ENCODE results near the gene HAUS1. TPM values are rescaled to one million over a fixed set of nuclear protein-coding genes. Genes with fewer than 3 reads are reported as not detected.
"Not testable (repeated sequence)": the region's sequence is repeated elsewhere in the genome, so short reads cannot be mapped to it uniquely, and the experiment has no call there.

Gene HAUS1
- total RNA-seq, 2 experiments from 2014 or later: 62.2 to 79.9 TPM

- Mint-ChIP-seq H3K27me3 (no peaks in the 10 kb centered on the region), H3K27ac (no peak overlapping the region), H3K4me3 (no peak overlapping the region), H3K36me3 (ENCODE audit: low read depth) (peaks cover 2% of the 10 kb centered on the region), H3K9me3 (ENCODE audit: low read depth) (peaks cover 2% of the 10 kb centered on the region), H3K4me1 (peaks cover 38% of the 10 kb centered on the region)
- ChIA-PET CTCF (interaction anchor here (0.9 to 4.3 kb wide), 4 partner anchors 9 to 406 kb away, joined by 3 to 42 read pairs (median 4); no protein-coding TSS in a partner anchor), POLR2A (no interaction called here)
- ATAC-seq: no peak
- DNase-seq: no peak
- intact Hi-C loops (cut with DNase I, micrococcal nuclease): loop anchor here (5.0 to 10.0 kb wide), 3 partner anchors 43 to 795 kb away; no protein-coding TSS in a partner anchor
Observed at GRCh38 chr18:46070232-46070631, 34.0 kb upstream of the HAUS1 start.

GRCh38 chr18:46070815-46071652, 33.2 kb upstream of the HAUS1 start:
- POLR2A ChIA-PET: interaction anchor here (0.6 to 1.4 kb wide), 2 partner anchors 12 to 24 kb away, joined by 3 to 4 read pairs; no protein-coding TSS in a partner anchor
- H3K4me1 Mint-ChIP-seq: peaks cover 38% of the 10 kb centered on the region
- ATAC-seq (no peak), DNase-seq (peak; percentile 35)
- peaks cover 2% of the 10 kb centered on the region for H3K36me3 Mint-ChIP-seq (ENCODE audit: low read depth)
- no peaks in the 10 kb centered on the region for H3K27me3 Mint-ChIP-seq
- CTCF ChIA-PET: interaction anchor here (0.7 to 4.3 kb wide), 6 partner anchors 107 to 407 kb away, joined by 3 to 42 read pairs (median 4); no protein-coding TSS in a partner anchor
- H3K27ac Mint-ChIP-seq: no peak overlapping the region
- H3K9me3 Mint-ChIP-seq (ENCODE audit: low read depth): peaks cover 2% of the 10 kb centered on the region
- intact Hi-C loops (cut with DNase I, micrococcal nuclease): loop anchor here (5.0 to 10.0 kb wide), 3 partner anchors 44 to 796 kb away; no protein-coding TSS in a partner anchor
- H3K4me3 Mint-ChIP-seq: peak overlapping the region; percentile 67

GRCh38 chr18:46071653-46072375, 32.4 kb upstream of the HAUS1 start, which contains the start of gene PSTPIP2:
PSTPIP2 (minus strand) TSS chr18:46072260; CDS start chr18:46072188, 72 bp downstream.
- DNase-seq (peak; percentile 82), ATAC-seq (peak; percentile 77)
- intact Hi-C loops (cut with DNase I, micrococcal nuclease): loop anchor here (2.0 to 10.0 kb wide), 7 partner anchors 45 to 797 kb away; no protein-coding TSS in a partner anchor
- Mint-ChIP-seq H3K4me3 (peak within 1 kb of the TSS; percentile 70), H3K27me3 (no peaks in the 10 kb centered on the region), H3K27ac (peak within 1 kb of the TSS; percentile 69), H3K36me3 (ENCODE audit: low read depth) (peaks cover 2% of the 10 kb centered on the region), H3K4me1 (peaks cover 38% of the 10 kb centered on the region), H3K9me3 (ENCODE audit: low read depth) (peaks cover 2% of the 10 kb centered on the region)
- POLR2A ChIA-PET: interaction anchor here (0.6 to 1.4 kb wide), 3 partner anchors 11 to 24 kb away, joined by 3 to 4 read pairs (median 3); no protein-coding TSS in a partner anchor
- CTCF ChIA-PET: interaction anchor here (0.7 to 4.3 kb wide), 7 partner anchors 11 to 408 kb away, joined by 3 to 42 read pairs (median 4); no protein-coding TSS in a partner anchor

- H3K4me1 Mint-ChIP-seq: peaks cover 38% of the 10 kb centered on the region
- intact Hi-C loops (cut with DNase I, micrococcal nuclease): loop anchor here (2.0 to 10.0 kb wide), 7 partner anchors 45 to 798 kb away; no protein-coding TSS in a partner anchor
- ChIA-PET POLR2A (interaction anchor here (0.6 to 1.4 kb wide), 3 partner anchors 10 to 155 kb away, joined by 3 to 4 read pairs (median 3); no protein-coding TSS in a partner anchor), CTCF (interaction anchor here (0.5 to 4.3 kb wide), 15 partner anchors 11 to 408 kb away, joined by 3 to 42 read pairs (median 8); partner anchors contain the start of gene SLC14A1)
- ATAC-seq: no peak
- H3K9me3 Mint-ChIP-seq (ENCODE audit: low read depth): peaks cover 2% of the 10 kb centered on the region
- peaks cover 2% of the 10 kb centered on the region for H3K36me3 Mint-ChIP-seq (ENCODE audit: low read depth)
- peak overlapping the region; percentile 70 for H3K4me3 Mint-ChIP-seq
- peak; percentile 19 for DNase-seq
- peak overlapping the region; percentile 39 for H3K27ac Mint-ChIP-seq
- H3K27me3 Mint-ChIP-seq: no peaks in the 10 kb centered on the region
Observed at GRCh38 chr18:46072376-46072867, 31.8 kb upstream of the HAUS1 start.

GRCh38 chr18:46072959-46073358, 31.2 kb upstream of the HAUS1 start:
- no peak for ATAC-seq
- Mint-ChIP-seq H3K27ac (peak overlapping the region; percentile 39), H3K9me3 (ENCODE audit: low read depth) (no peaks in the 10 kb centered on the region), H3K4me1 (peaks cover 38% of the 10 kb centered on the region), H3K4me3 (peak overlapping the region; percentile 70), H3K27me3 (no peaks in the 10 kb centered on the region), H3K36me3 (ENCODE audit: low read depth) (peaks cover 4% of the 10 kb centered on the region)
- CTCF ChIA-PET: interaction anchor here (0.5 to 4.3 kb wide), 42 partner anchors 10 to 409 kb away, joined by 3 to 42 read pairs (median 6); partner anchors contain the start of gene SLC14A1
- POLR2A ChIA-PET: interaction anchor here (0.6 to 1.3 kb wide), 4 partner anchors 12 to 402 kb away, joined by 3 read pairs; no protein-coding TSS in a partner anchor
- intact Hi-C loops (cut with DNase I, micrococcal nuclease): loop anchor here (1.0 to 10.0 kb wide), 13 partner anchors 46 to 798 kb away; partner anchors contain the start of gene EPG5 (in 1 of the 2)
- DNase-seq: no peak

GRCh38 chr18:46073474-46074331, 30.5 kb upstream of the HAUS1 start:
- Mint-ChIP-seq H3K4me1 (peaks cover 36% of the 10 kb centered on the region), H3K9me3 (ENCODE audit: low read depth) (no peaks in the 10 kb centered on the region), H3K36me3 (ENCODE audit: low read depth) (peaks cover 4% of the 10 kb centered on the region), H3K27ac (no peak overlapping the region), H3K4me3 (no peak overlapping the region), H3K27me3 (no peaks in the 10 kb centered on the region)
- peak; percentile 60 for ATAC-seq
- CTCF ChIA-PET: interaction anchor here (0.7 to 4.3 kb wide), 63 partner anchors 9 to 432 kb away, joined by 3 to 42 read pairs (median 5); partner anchors contain the start of gene SLC14A1
- intact Hi-C loops (cut with DNase I, micrococcal nuclease): loop anchor here (1.0 to 10.0 kb wide), 13 partner anchors 46 to 799 kb away; partner anchors contain the start of gene EPG5 (in 1 of the 2)
- POLR2A ChIA-PET: interaction anchor here (0.6 to 1.3 kb wide), 7 partner anchors 9 to 453 kb away, joined by 3 to 5 read pairs (median 3); partner anchors contain the start of gene ATP5F1A
- peak; percentile 68 for DNase-seq

GRCh38 chr18:46079336-46079735, 24.8 kb upstream of the HAUS1 start:
- DNase-seq (no peak), ATAC-seq (no peak)
- Mint-ChIP-seq H3K4me1 (no peaks in the 10 kb centered on the region), H3K4me3 (no peak overlapping the region), H3K9me3 (ENCODE audit: low read depth) (no peaks in the 10 kb centered on the region), H3K27me3 (no peaks in the 10 kb centered on the region), H3K27ac (no peak overlapping the region), H3K36me3 (ENCODE audit: low read depth) (peaks cover 30% of the 10 kb centered on the region)
- intact Hi-C loops (cut with DNase I, micrococcal nuclease): loop anchor here (10.0 kb wide), 2 partner anchors 145 to 805 kb away; no protein-coding TSS in a partner anchor
- ChIA-PET CTCF (interaction anchor here (0.9 kb wide), 1 partner anchor 15 kb away, joined by 3 read pairs; no protein-coding TSS in a partner anchor), POLR2A (no interaction called here)

- Mint-ChIP-seq H3K4me3 (no peak overlapping the region), H3K4me1 (no peaks in the 10 kb centered on the region), H3K27me3 (no peaks in the 10 kb centered on the region), H3K27ac (no peak overlapping the region), H3K36me3 (ENCODE audit: low read depth) (peaks cover 37% of the 10 kb centered on the region), H3K9me3 (ENCODE audit: low read depth) (no peaks in the 10 kb centered on the region)
- DNase-seq: no peak
- intact Hi-C loops (cut with DNase I, micrococcal nuclease): no loop called here
- ChIA-PET CTCF (interaction anchor here (0.9 kb wide), 2 partner anchors 14 to 180 kb away, joined by 3 read pairs; no protein-coding TSS in a partner anchor), POLR2A (no interaction called here)
- ATAC-seq: no peak
Observed at GRCh38 chr18:46080156-46080555, 24.0 kb upstream of the HAUS1 start.

GRCh38 chr18:46084431-46084830, 19.8 kb upstream of the HAUS1 start:
- intact Hi-C loops (cut with DNase I, micrococcal nuclease): no loop called here
- Mint-ChIP-seq H3K4me3 (no peak overlapping the region), H3K36me3 (ENCODE audit: low read depth) (peaks cover 68% of the 10 kb centered on the region), H3K9me3 (ENCODE audit: low read depth) (no peaks in the 10 kb centered on the region), H3K27me3 (no peaks in the 10 kb centered on the region), H3K27ac (no peak overlapping the region), H3K4me1 (no peaks in the 10 kb centered on the region)
- DNase-seq: no peak
- ChIA-PET CTCF (interaction anchor here (0.8 to 1.2 kb wide), 2 partner anchors 11 to 13 kb away, joined by 4 to 5 read pairs; no protein-coding TSS in a partner anchor), POLR2A (no interaction called here)
- no peak for ATAC-seq

- intact Hi-C loops (cut with DNase I, micrococcal nuclease); POLR2A ChIA-PET; ATAC-seq; DNase-seq; H3K27me3 Mint-ChIP-seq; H3K4me3 Mint-ChIP-seq; CTCF ChIA-PET; H3K9me3 Mint-ChIP-seq (ENCODE audit: low read depth); H3K27ac Mint-ChIP-seq: not testable (repeated sequence)
- H3K4me1 Mint-ChIP-seq: peaks cover 14% of the 10 kb centered on the region
- H3K36me3 Mint-ChIP-seq (ENCODE audit: low read depth): peaks cover 73% of the 10 kb centered on the region
Observed at GRCh38 chr18:46088501-46088900, 15.7 kb upstream of the HAUS1 start.

Measured in activated CD4-positive, alpha-beta T cell treated with anti-CD3 and anti-CD28 coated beads for 36 hours (primary cell).